ENCODE measurements around the gene EML4.
"Not testable (repeated sequence)": the region's sequence is repeated elsewhere in the genome, so short reads cannot be mapped to it uniquely, and the experiment has no call there.

Gene EML4

GRCh38 chr2:42132191-42132965 is 36.8 kb upstream of the EML4 start:
- Histone ChIP-seq H3K36me3 (ENCODE audit: insufficient read depth, low read length) (no peaks in the 10 kb centered on the region), H3K79me2 (ENCODE audit: insufficient read depth, low read length) (no peaks in the 10 kb centered on the region), H3K27ac (ENCODE audit: low read length) (peak overlapping the region; percentile 84), H3K9me3 (ENCODE audit: insufficient read depth, low read length, severe bottlenecking) (no peaks in the 10 kb centered on the region), H4K20me1 (ENCODE audit: insufficient read depth, low read length) (no peaks in the 10 kb centered on the region), H3K4me1 (ENCODE audit: insufficient read depth, low read length) (peaks cover 72% of the 10 kb centered on the region), H3K4me2 (ENCODE audit: insufficient read depth, low read length) (peak overlapping the region; percentile 89), H2AFZ (ENCODE audit: low read depth, low read length) (peak overlapping the region; percentile 73), H3K9ac (ENCODE audit: low read depth, low read length) (peak overlapping the region; percentile 48), H3K27me3 (ENCODE audit: insufficient read depth, low read length, poor library complexity) (no peaks in the 10 kb centered on the region), H3K4me3 (ENCODE audit: low read depth in 1 of 2, low read length in 2 of 2) (peak overlapping the region in 1 of 2 experiments; percentile 54; a peak in 2 of 4 replicates)
- TF ChIP-seq EZH2 (IDR thresholded peaks at IDR 0.05; ENCODE audit: borderline replicate concordance, low read depth, low read length, severe bottlenecking) (no peak), CTCF (IDR thresholded peaks at IDR 0.05; ENCODE audit: borderline replicate concordance, extremely low read depth, low read length, poor library complexity, severe bottlenecking) (no peak)
- ATAC-seq (ENCODE audit: insufficient read depth, low read depth), result no peak
- DNase-seq, result no peak

- H3K27me3 ChIP-seq (ENCODE audit: insufficient read depth, low read length, poor library complexity), result no peaks in the 10 kb centered on the region
- H3K9me3 ChIP-seq (ENCODE audit: insufficient read depth, low read length, severe bottlenecking), result no peaks in the 10 kb centered on the region
- peak overlapping the region; percentile 48 for H3K9ac ChIP-seq (ENCODE audit: low read depth, low read length)
- no peaks in the 10 kb centered on the region for H4K20me1 ChIP-seq (ENCODE audit: insufficient read depth, low read length)
- H3K4me3 ChIP-seq (ENCODE audit: low read depth in 1 of 2, low read length in 2 of 2), result peak overlapping the region in 1 of 2 experiments; percentile 54; a peak in 2 of 4 replicates
- H3K4me2 ChIP-seq (ENCODE audit: insufficient read depth, low read length), result peak overlapping the region; percentile 89
- H2AFZ ChIP-seq (ENCODE audit: low read depth, low read length), result peak overlapping the region; percentile 73
- H3K4me1 ChIP-seq (ENCODE audit: insufficient read depth, low read length), result peaks cover 67% of the 10 kb centered on the region
- ATAC-seq (ENCODE audit: insufficient read depth, low read depth) (peak; percentile 93), DNase-seq (peak; percentile 95)
- no peaks in the 10 kb centered on the region for H3K36me3 ChIP-seq (ENCODE audit: insufficient read depth, low read length)
- H3K27ac ChIP-seq (ENCODE audit: low read length), result peak overlapping the region; percentile 84
- TF ChIP-seq EZH2 (IDR thresholded peaks at IDR 0.05; ENCODE audit: borderline replicate concordance, low read depth, low read length, severe bottlenecking) (no peak), CTCF (IDR thresholded peaks at IDR 0.05; ENCODE audit: borderline replicate concordance, extremely low read depth, low read length, poor library complexity, severe bottlenecking) (peak; percentile 8)
- H3K79me2 ChIP-seq (ENCODE audit: insufficient read depth, low read length), result no peaks in the 10 kb centered on the region
Observed at GRCh38 chr2:42132966-42133641, 36.0 kb upstream of the EML4 start.

GRCh38 chr2:42133771-42134195 is 35.4 kb upstream of the EML4 start:
- no peaks in the 10 kb centered on the region for H3K9me3 ChIP-seq (ENCODE audit: insufficient read depth, low read length, severe bottlenecking)
- no peaks in the 10 kb centered on the region for H3K79me2 ChIP-seq (ENCODE audit: insufficient read depth, low read length)
- H2AFZ ChIP-seq (ENCODE audit: low read depth, low read length), result 0 out of 2 replicates have a peak overlapping the region, but pooled peaks have one; percentile 73
- no peak for DNase-seq
- TF ChIP-seq CTCF (IDR thresholded peaks at IDR 0.05; ENCODE audit: borderline replicate concordance, extremely low read depth, low read length, poor library complexity, severe bottlenecking), result no peak
- no peak for TF ChIP-seq EZH2 (IDR thresholded peaks at IDR 0.05; ENCODE audit: borderline replicate concordance, low read depth, low read length, severe bottlenecking)
- no peaks in the 10 kb centered on the region for H4K20me1 ChIP-seq (ENCODE audit: insufficient read depth, low read length)
- no peak for ATAC-seq (ENCODE audit: insufficient read depth, low read depth)
- peaks cover 60% of the 10 kb centered on the region for H3K4me1 ChIP-seq (ENCODE audit: insufficient read depth, low read length)
- H3K27me3 ChIP-seq (ENCODE audit: insufficient read depth, low read length, poor library complexity), result no peaks in the 10 kb centered on the region
- peak overlapping the region; percentile 84 for H3K27ac ChIP-seq (ENCODE audit: low read length)
- no peak overlapping the region; a peak in 1 of 4 replicates for H3K4me3 ChIP-seq (ENCODE audit: low read depth in 1 of 2, low read length in 2 of 2)
- H3K9ac ChIP-seq (ENCODE audit: low read depth, low read length), result peak overlapping the region; percentile 48
- H3K4me2 ChIP-seq (ENCODE audit: insufficient read depth, low read length), result peak overlapping the region; percentile 89
- no peaks in the 10 kb centered on the region for H3K36me3 ChIP-seq (ENCODE audit: insufficient read depth, low read length)

- H4K20me1 ChIP-seq (ENCODE audit: insufficient read depth, low read length); H3K4me2 ChIP-seq (ENCODE audit: insufficient read depth, low read length); ATAC-seq (ENCODE audit: insufficient read depth, low read depth); H3K79me2 ChIP-seq (ENCODE audit: insufficient read depth, low read length); H2AFZ ChIP-seq (ENCODE audit: low read depth, low read length); H3K9ac ChIP-seq (ENCODE audit: low read depth, low read length); H3K27me3 ChIP-seq (ENCODE audit: insufficient read depth, low read length, poor library complexity); H3K9me3 ChIP-seq (ENCODE audit: insufficient read depth, low read length, severe bottlenecking); H3K4me3 ChIP-seq (ENCODE audit: low read depth in 1 of 2, low read length in 2 of 2); H3K27ac ChIP-seq (ENCODE audit: low read length); DNase-seq; H3K36me3 ChIP-seq (ENCODE audit: insufficient read depth, low read length): not testable (repeated sequence)
- H3K4me1 ChIP-seq (ENCODE audit: insufficient read depth, low read length), result peaks cover 54% of the 10 kb centered on the region
Observed at GRCh38 chr2:42134401-42134932, 34.7 kb upstream of the EML4 start.
